Urinary bladder (tissue), 4 donors: Measurements from ENCODE around the gene CRTAC1. TPM values are rescaled to one million over a fixed set of nuclear protein-coding genes. Genes with fewer than 3 reads are reported as not detected.
A peak's percentile ranks its signal among the peaks of the same experiment; 100 is the strongest.

Experiments
- DNase-seq: peaks from one replicate; pipeline ENCODE4 v3.0.0-alpha.2; 2015; ENCODE audit errors: extremely low spot score
- H3K27ac ChIP-seq: one replicate; pipeline ENCODE4 v1.5.1; 2013; ENCODE audit warnings: low read depth, mild to moderate bottlenecking, moderate library complexity
- H3K36me3 ChIP-seq: one replicate; pipeline ENCODE4 v1.6.1; 2013; ENCODE audit warnings: mild to moderate bottlenecking, moderate library complexity; ENCODE audit not compliant: insufficient read depth
- H3K4me1 ChIP-seq: one replicate; pipeline ENCODE4 v1.6.1; 2013; ENCODE audit warnings: mild to moderate bottlenecking, moderate library complexity; ENCODE audit not compliant: insufficient read depth
- H3K4me3 ChIP-seq: one replicate; pipeline ENCODE4 v1.5.1; 2013; ENCODE audit warnings: low read depth, low read length
- WGBS: extraction: QIAGEN DNeasy Blood & Tissue Kit; methylation state at CpG from one replicate; pipeline ENCODE4 v1.1.7; 2013; 5-methylcytosine and 5-hydroxymethylcytosine counted together
- polyA plus RNA-seq: library from polyadenylated mRNA; stranded (reverse); fragments of 200-250 nt; gene quantifications from one replicate; pipeline ENCODE4 v1.2.3, GENCODE V29; 2013
- total RNA-seq: library from RNA; depleted of rRNA; stranded (reverse); fragments of >200 nt; gene quantifications from one replicate; pipeline ENCODE4 v1.2.3, GENCODE V29; 2014
- donor health status: healthy with polysubstance abuse.
- donor health status: healthy.

Gene CRTAC1, protein sequence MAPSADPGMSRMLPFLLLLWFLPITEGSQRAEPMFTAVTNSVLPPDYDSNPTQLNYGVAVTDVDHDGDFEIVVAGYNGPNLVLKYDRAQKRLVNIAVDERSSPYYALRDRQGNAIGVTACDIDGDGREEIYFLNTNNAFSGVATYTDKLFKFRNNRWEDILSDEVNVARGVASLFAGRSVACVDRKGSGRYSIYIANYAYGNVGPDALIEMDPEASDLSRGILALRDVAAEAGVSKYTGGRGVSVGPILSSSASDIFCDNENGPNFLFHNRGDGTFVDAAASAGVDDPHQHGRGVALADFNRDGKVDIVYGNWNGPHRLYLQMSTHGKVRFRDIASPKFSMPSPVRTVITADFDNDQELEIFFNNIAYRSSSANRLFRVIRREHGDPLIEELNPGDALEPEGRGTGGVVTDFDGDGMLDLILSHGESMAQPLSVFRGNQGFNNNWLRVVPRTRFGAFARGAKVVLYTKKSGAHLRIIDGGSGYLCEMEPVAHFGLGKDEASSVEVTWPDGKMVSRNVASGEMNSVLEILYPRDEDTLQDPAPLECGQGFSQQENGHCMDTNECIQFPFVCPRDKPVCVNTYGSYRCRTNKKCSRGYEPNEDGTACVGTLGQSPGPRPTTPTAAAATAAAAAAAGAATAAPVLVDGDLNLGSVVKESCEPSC
- total RNA-seq (3.7 TPM), polyA plus RNA-seq (7.5 TPM)

- H3K4me1 ChIP-seq: peaks cover 2% of the 10 kb centered on the region
- no peaks in the 10 kb centered on the region for H3K36me3 ChIP-seq
- DNase-seq: peak; percentile 35
- under 1% methylated on average over 86 of the region's 86 CpGs for WGBS
- peak within 1 kb of the TSS; percentile 15 for H3K27ac ChIP-seq
- peak within 1 kb of the TSS; percentile 51 for H3K4me3 ChIP-seq
Measured at GRCh38 chr10:98030093-98030821, at the start of gene CRTAC1. TSS of gene CRTAC1 (minus strand) at chr10:98030621. CDS start at chr10:98030472, 149 bp downstream.

GRCh38 chr10:98078774-98079173, 48.4 kb upstream of the CRTAC1 start:
- no peaks in the 10 kb centered on the region for H3K36me3 ChIP-seq
- no peak overlapping the region for H3K27ac ChIP-seq

DNA sequence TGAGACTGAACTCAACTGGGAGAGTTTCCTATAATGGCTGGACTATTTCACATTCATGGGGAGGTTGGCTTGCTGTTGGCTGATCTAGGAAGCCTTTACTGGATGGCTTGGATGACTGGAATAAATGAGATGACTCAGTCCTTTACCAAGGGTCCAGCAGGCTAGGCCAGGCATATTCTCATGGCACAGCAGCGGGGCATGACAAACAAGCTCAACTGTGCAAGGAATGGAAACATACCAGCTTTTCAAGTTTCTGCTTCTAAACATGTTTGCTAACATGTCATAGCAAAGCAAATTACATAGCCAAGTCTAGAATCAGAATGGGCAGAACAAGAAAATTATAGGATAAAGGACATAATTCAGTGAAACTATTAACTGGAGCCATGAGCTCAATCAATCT, 46.8 kb upstream of the CRTAC1 start:
- no peak for DNase-seq
- Histone ChIP-seq H3K4me1 (no peaks in the 10 kb centered on the region), H3K27ac (no peak overlapping the region), H3K4me3 (no peak overlapping the region), H3K36me3 (no peaks in the 10 kb centered on the region)
- WGBS: 65% methylated on average over 1 of the region's 1 CpG

More at GRCh38 chr10:98078774-98079173, 48.4 kb upstream of the CRTAC1 start:
- 98% methylated on average over 1 of the region's 1 CpG for WGBS
- DNase-seq: no peak
- H3K4me3 ChIP-seq: no peak overlapping the region
- no peaks in the 10 kb centered on the region for H3K4me1 ChIP-seq

DNA sequence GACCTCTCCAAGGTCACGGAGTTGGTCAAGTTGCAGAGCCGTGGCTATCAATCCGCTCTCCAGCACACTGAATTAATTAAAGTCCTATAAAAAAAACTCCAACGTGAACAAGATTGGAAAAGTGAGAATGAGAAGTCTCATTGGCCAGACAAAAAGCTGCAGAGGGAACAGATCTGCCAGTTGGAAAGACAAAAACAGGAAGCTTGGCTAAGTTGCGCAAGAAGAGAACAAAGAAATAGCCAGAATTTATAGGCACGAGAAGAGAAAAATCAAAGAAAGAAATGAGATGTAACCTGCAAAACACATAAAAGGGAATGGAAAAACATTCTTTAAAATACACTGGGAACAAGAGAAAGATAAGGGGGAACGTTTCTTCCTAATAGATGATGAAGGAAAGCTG, 45.7 kb upstream of the CRTAC1 start:
- Histone ChIP-seq H3K36me3 (no peaks in the 10 kb centered on the region), H3K27ac (no peak overlapping the region), H3K4me1 (no peaks in the 10 kb centered on the region), H3K4me3 (no peak overlapping the region)
- no peak for DNase-seq
- WGBS: 61% methylated on average over 7 of the region's 7 CpGs

GRCh38 chr10:98074315-98074911, 44.0 kb upstream of the CRTAC1 start:
- no peaks in the 10 kb centered on the region for H3K4me1 ChIP-seq
- H3K27ac ChIP-seq: no peak overlapping the region
- DNase-seq: no peak
- H3K4me3 ChIP-seq: no peak overlapping the region
- WGBS: 3% methylated on average over 2 of the region's 2 CpGs
- H3K36me3 ChIP-seq: no peaks in the 10 kb centered on the region

DNA sequence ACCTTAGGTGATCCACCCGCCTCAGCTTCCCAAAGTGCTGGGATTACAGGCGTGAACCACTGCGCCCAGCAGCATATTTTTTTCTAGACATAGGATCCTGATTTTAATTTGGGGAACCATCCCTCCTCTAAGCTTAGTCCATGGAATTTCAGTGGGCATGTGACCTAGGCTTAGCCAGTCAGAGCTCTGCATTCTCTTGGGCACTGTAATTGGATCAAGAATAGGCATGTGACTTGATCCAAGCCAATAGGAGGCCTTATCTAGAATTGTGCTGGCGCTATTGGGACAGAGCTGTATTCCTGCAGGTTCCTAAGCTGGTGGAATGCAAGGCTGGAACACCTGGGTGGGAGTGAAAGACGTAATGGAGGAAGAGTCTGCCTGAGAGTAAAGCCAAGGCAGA, 36.7 kb upstream of the CRTAC1 start:
- H3K4me3 ChIP-seq: no peak overlapping the region

GRCh38 chr10:98063740-98064027, 33.3 kb upstream of the CRTAC1 start:
- Histone ChIP-seq H3K36me3 (no peaks in the 10 kb centered on the region), H3K4me1 (no peaks in the 10 kb centered on the region), H3K27ac (no peak overlapping the region), H3K4me3 (no peak overlapping the region)
- DNase-seq: no peak

More for the DNA sequence above, 36.7 kb upstream of the CRTAC1 start:
- no peak for DNase-seq
- WGBS: 84% methylated on average over 5 of the region's 5 CpGs
- H3K4me1 ChIP-seq: no peaks in the 10 kb centered on the region
- no peak overlapping the region for H3K27ac ChIP-seq
- no peaks in the 10 kb centered on the region for H3K36me3 ChIP-seq

GRCh38 chr10:98062424-98062823, 32.0 kb upstream of the CRTAC1 start:
- Histone ChIP-seq H3K36me3 (no peaks in the 10 kb centered on the region), H3K27ac (no peak overlapping the region), H3K4me3 (no peak overlapping the region), H3K4me1 (no peaks in the 10 kb centered on the region)
- WGBS: 70% methylated on average over 6 of the region's 6 CpGs
- DNase-seq: no peak

DNA sequence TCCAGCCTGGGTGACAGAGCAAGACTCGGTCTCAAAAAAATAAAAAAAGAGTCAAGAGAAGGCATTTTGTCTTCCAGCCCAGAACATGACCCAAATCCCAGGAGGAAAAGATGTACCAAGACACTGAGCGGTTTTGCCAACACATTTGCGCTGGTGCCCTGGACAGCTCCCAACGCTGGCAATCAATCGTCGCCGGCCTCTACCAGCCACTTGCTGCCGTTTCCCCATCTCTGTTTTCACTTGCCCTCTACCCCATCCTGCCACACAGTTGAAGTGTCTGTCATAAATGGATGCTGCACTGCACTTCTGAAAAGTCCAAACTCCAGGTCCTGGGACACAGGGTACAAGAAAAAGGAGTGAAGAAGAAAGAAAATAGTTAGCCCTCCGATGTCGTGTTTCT, 29.7 kb upstream of the CRTAC1 start:
- Histone ChIP-seq H3K4me3 (no peak overlapping the region), H3K27ac (no peak overlapping the region), H3K36me3 (no peaks in the 10 kb centered on the region), H3K4me1 (no peaks in the 10 kb centered on the region)
- DNase-seq: no peak
- 81% methylated on average over 10 of the region's 10 CpGs for WGBS

DNA sequence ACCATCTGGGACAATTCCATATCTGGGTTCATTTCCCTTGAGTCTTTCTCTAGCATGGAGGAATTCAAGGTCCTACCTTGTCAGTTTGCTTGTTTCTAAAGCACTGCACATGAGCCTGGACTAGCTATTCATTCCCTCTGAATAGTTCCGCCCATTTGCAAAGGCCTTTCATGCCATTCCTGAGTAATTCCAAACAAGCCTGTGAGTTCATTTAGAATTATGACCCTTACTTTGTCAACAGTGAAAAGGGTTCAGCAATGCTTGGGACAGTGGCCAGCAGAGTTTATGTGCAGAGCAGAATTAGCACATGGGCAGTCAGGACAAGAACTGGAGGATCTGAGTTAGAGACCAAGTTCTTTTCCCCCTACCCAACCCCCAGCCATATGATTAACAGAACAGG, 27.9 kb upstream of the CRTAC1 start:
- H3K4me1 ChIP-seq: no peaks in the 10 kb centered on the region
- no peak for DNase-seq
- no peaks in the 10 kb centered on the region for H3K36me3 ChIP-seq
- WGBS: 72% methylated on average over 1 of the region's 1 CpG
- H3K27ac ChIP-seq: no peak overlapping the region
- no peak overlapping the region for H3K4me3 ChIP-seq

DNA sequence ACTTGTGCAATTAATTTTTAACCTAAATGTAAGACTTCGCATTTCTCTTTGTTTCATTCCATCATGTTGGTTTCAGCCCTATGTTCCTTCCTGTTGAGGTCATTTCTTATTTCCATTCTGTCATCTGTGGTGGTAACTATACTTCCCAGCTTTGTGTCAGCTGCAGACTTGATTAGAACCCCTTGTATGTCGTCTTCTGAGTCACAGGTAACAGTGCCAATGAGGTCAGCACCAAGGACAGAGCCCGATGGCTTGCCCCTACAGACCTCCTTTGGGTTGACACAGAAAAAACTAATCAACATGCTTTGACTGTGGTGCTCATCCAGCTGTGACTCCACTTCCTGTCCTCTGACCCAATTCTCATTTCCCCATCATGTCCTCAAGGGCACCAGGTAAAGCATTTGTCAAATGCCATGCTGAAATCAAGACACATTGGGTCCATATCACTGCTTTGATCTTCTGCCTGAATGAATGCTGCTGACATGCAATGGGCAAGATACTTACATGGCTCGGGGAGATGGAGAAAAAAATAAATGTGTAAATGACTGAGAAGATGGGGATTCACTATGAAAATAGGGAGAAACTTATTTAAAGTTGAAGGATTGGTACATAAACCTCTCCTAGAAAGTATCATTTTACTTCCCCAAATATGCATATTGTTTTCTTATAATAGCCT, 25.6 kb upstream of the CRTAC1 start:
- Histone ChIP-seq H3K36me3 (no peaks in the 10 kb centered on the region), H3K27ac (no peak overlapping the region), H3K4me1 (no peaks in the 10 kb centered on the region), H3K4me3 (no peak overlapping the region)
- DNase-seq: no peak
- whole genome bisulfite sequencing: 44% methylated on average over 4 of the region's 4 CpGs

- 39% methylated on average over 7 of the region's 7 CpGs for WGBS
- H3K4me3 ChIP-seq: no peak overlapping the region
- no peak for DNase-seq
Measured at GRCh38 chr10:98047009-98047741, 16.8 kb upstream of the CRTAC1 start.

More at GRCh38 chr10:98047009-98047741, 16.8 kb upstream of the CRTAC1 start:
- Histone ChIP-seq H3K4me1 (no peaks in the 10 kb centered on the region), H3K27ac (no peak overlapping the region), H3K36me3 (no peaks in the 10 kb centered on the region)
